ENCODE results near the gene FNTB. TPM values are rescaled to one million over a fixed set of nuclear protein-coding genes. Genes with fewer than 3 reads are reported as not detected.

Gene FNTB
- total RNA-seq, 2 experiments from 2014 or later = 7.5 to 7.9 TPM

GRCh38 chr14:65007202-65007601, 20.5 kb downstream of the FNTB start:
- no peak overlapping the region for H3K27ac Mint-ChIP-seq
- intact Hi-C loops (cut with DNase I, micrococcal nuclease) = no loop called here
- H3K4me3 Mint-ChIP-seq = no peak overlapping the region
- CTCF ChIA-PET = interaction anchor here (1.4 kb wide), 1 partner anchor 21 kb away, joined by 4 read pairs; the partner anchor contains the start of gene FNTB
- Histone ChIP-seq H3K4me1 (ENCODE audit: insufficient read depth, low read length) (no peaks in the 10 kb centered on the region), H3K4me3 (ENCODE audit: low read length) (no peak overlapping the region), H3K27ac (ENCODE audit: low read depth in 1 of 2, low read length in 2 of 2) (no peak overlapping the region), H3K9me3 (ENCODE audit: control insufficient read depth in 1 of 2, insufficient read depth in 1 of 2, low read length in 2 of 2) (no peaks in the 10 kb centered on the region), H3K36me3 (ENCODE audit: insufficient read depth, low read length) (peaks cover 24% of the 10 kb centered on the region), H3K27me3 (ENCODE audit: control insufficient read depth in 1 of 2, insufficient read depth in 2 of 2, low read length in 2 of 2) (no peaks in the 10 kb centered on the region)
- no peaks in the 10 kb centered on the region for H3K27me3 Mint-ChIP-seq
- H3K9me3 Mint-ChIP-seq = no peaks in the 10 kb centered on the region
- peaks cover 72% of the 10 kb centered on the region for H3K36me3 Mint-ChIP-seq (ENCODE audit: low read depth)
- ATAC-seq (ENCODE audit: poor library complexity) = no peak
- H3K4me1 Mint-ChIP-seq (ENCODE audit: low read depth) = peaks cover 11% of the 10 kb centered on the region
- POLR2A ChIA-PET = interaction anchor here (1.2 kb wide), 1 partner anchor 17 kb away, joined by 4 read pairs; no protein-coding TSS in a partner anchor
- TF ChIP-seq, protein P1, sequence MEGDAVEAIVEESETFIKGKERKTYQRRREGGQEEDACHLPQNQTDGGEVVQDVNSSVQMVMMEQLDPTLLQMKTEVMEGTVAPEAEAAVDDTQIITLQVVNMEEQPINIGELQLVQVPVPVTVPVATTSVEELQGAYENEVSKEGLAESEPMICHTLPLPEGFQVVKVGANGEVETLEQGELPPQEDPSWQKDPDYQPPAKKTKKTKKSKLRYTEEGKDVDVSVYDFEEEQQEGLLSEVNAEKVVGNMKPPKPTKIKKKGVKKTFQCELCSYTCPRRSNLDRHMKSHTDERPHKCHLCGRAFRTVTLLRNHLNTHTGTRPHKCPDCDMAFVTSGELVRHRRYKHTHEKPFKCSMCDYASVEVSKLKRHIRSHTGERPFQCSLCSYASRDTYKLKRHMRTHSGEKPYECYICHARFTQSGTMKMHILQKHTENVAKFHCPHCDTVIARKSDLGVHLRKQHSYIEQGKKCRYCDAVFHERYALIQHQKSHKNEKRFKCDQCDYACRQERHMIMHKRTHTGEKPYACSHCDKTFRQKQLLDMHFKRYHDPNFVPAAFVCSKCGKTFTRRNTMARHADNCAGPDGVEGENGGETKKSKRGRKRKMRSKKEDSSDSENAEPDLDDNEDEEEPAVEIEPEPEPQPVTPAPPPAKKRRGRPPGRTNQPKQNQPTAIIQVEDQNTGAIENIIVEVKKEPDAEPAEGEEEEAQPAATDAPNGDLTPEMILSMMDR (IDR thresholded peaks at IDR 0.05) = no peak
- DNase-seq = no peak

GRCh38 chr14:65010211-65010931, 23.7 kb downstream of the FNTB start:
- H3K27me3 Mint-ChIP-seq = no peaks in the 10 kb centered on the region
- TF ChIP-seq, protein P1 (IDR thresholded peaks at IDR 0.05) = no peak
- H3K9me3 Mint-ChIP-seq = no peaks in the 10 kb centered on the region
- no peaks in the 10 kb centered on the region for H3K9me3 ChIP-seq (ENCODE audit: control insufficient read depth in 1 of 2, insufficient read depth in 1 of 2, low read length in 2 of 2)
- POLR2A ChIA-PET = no interaction called here
- H3K27ac Mint-ChIP-seq = no peak overlapping the region
- ATAC-seq (ENCODE audit: poor library complexity) = no peak
- no peaks in the 10 kb centered on the region for H3K4me1 ChIP-seq (ENCODE audit: insufficient read depth, low read length)
- DNase-seq = no peak
- H3K4me3 ChIP-seq (ENCODE audit: low read length) = no peak overlapping the region
- no peak overlapping the region for H3K27ac ChIP-seq (ENCODE audit: low read depth in 1 of 2, low read length in 2 of 2)
- CTCF ChIA-PET = no interaction called here
- H3K36me3 Mint-ChIP-seq (ENCODE audit: low read depth) = peaks cover 80% of the 10 kb centered on the region
- H3K4me1 Mint-ChIP-seq (ENCODE audit: low read depth) = no peaks in the 10 kb centered on the region
- intact Hi-C loops (cut with DNase I, micrococcal nuclease) = no loop called here
- no peaks in the 10 kb centered on the region for H3K27me3 ChIP-seq (ENCODE audit: control insufficient read depth in 1 of 2, insufficient read depth in 2 of 2, low read length in 2 of 2)
- H3K4me3 Mint-ChIP-seq = no peak overlapping the region
- H3K36me3 ChIP-seq (ENCODE audit: insufficient read depth, low read length) = peaks cover 44% of the 10 kb centered on the region

DNA sequence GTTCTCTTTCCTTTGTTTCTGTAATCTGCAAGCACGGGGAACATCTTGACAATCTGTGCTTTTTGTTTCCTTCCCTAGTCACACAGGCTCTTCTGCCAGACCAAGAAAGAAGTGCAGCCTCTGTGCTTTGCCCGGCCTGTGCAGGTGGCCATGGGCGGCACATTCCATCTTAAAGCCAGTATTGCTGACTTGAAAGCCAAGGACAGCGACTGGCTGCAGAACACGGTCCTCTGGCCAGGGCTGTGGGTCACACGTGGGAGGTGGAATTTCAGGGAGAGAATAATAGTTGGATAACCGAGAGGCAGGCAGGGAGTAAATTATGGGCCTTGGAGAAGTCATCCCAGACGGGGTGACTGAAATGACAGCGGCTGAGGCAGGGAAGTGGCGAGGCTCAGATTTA, 24.8 kb downstream of the FNTB start:
- intact Hi-C loops (cut with DNase I, micrococcal nuclease) = no loop called here
- CTCF ChIA-PET = no interaction called here
- ATAC-seq (ENCODE audit: poor library complexity) = no peak

More for the DNA sequence above, 24.8 kb downstream of the FNTB start:
- Histone ChIP-seq H3K9me3 (ENCODE audit: control insufficient read depth in 1 of 2, insufficient read depth in 1 of 2, low read length in 2 of 2) (no peaks in the 10 kb centered on the region), H3K4me3 (ENCODE audit: low read length) (no peak overlapping the region), H3K27ac (ENCODE audit: low read depth in 1 of 2, low read length in 2 of 2) (no peak overlapping the region), H3K27me3 (ENCODE audit: control insufficient read depth in 1 of 2, insufficient read depth in 2 of 2, low read length in 2 of 2) (no peaks in the 10 kb centered on the region), H3K4me1 (ENCODE audit: insufficient read depth, low read length) (no peaks in the 10 kb centered on the region), H3K36me3 (ENCODE audit: insufficient read depth, low read length) (peaks cover 51% of the 10 kb centered on the region)
- TF ChIP-seq, protein P1 (IDR thresholded peaks at IDR 0.05) = no peak
- no peaks in the 10 kb centered on the region for H3K4me1 Mint-ChIP-seq (ENCODE audit: low read depth)
- H3K27ac Mint-ChIP-seq = no peak overlapping the region
- no peak overlapping the region for H3K4me3 Mint-ChIP-seq
- POLR2A ChIA-PET = no interaction called here
- peaks cover 83% of the 10 kb centered on the region for H3K36me3 Mint-ChIP-seq (ENCODE audit: low read depth)
- DNase-seq = no peak
- no peaks in the 10 kb centered on the region for H3K27me3 Mint-ChIP-seq
- no peaks in the 10 kb centered on the region for H3K9me3 Mint-ChIP-seq
